Mesothelial cell of epicardium (in vitro differentiated cells): ENCODE results near the gene IQCK. TPM values are rescaled to one million over a fixed set of nuclear protein-coding genes. Genes with fewer than 3 reads are reported as not detected.

Experiments
- DNase-seq, 2 experiments: peaks; one replicate each; pipeline ENCODE4 v3.0.0; 2021; ENCODE audit warnings: low spot score in 2 of 2; ENCODE audit not compliant: unreplicated experiment in 2 of 2
- H3K27ac Mint-ChIP-seq: 2 replicates; pipeline ENCODE4 v1.8.0; 2021; ENCODE audit warnings: mixed read lengths
- H3K27me3 Mint-ChIP-seq: 2 replicates; pipeline ENCODE4 v1.8.0; 2021; ENCODE audit warnings: low read depth, mixed read lengths
- H3K36me3 Mint-ChIP-seq: 2 replicates; pipeline ENCODE4 v1.8.0; 2021; ENCODE audit warnings: mixed read lengths
- H3K4me1 Mint-ChIP-seq: 2 replicates; pipeline ENCODE4 v1.8.0; 2021; ENCODE audit warnings: mixed read lengths
- H3K4me3 Mint-ChIP-seq: 2 replicates; pipeline ENCODE4 v1.8.0; 2021; ENCODE audit warnings: mild to moderate bottlenecking, moderate library complexity, mixed read lengths
- H3K9me3 Mint-ChIP-seq: 2 replicates; pipeline ENCODE4 v1.8.0; 2021; ENCODE audit warnings: mixed read lengths
- total RNA-seq: library from RNA; stranded (reverse); gene quantifications from 3 replicates; pipeline ENCODE4 v1.2.1, GENCODE V29; 2021
- TF ChIP-seq, protein P1 (sequence below): fragments of 200-600 bp; sonication (generic); IDR thresholded peaks from one replicate; pipeline ENCODE4 v1.5.0; 2021; ENCODE audit warnings: antibody characterized with exemption; ENCODE audit not compliant: unreplicated experiment

The IQCK gene
- total RNA-seq, 1 donor from 2014 or later, result 16.0 TPM

DNA sequence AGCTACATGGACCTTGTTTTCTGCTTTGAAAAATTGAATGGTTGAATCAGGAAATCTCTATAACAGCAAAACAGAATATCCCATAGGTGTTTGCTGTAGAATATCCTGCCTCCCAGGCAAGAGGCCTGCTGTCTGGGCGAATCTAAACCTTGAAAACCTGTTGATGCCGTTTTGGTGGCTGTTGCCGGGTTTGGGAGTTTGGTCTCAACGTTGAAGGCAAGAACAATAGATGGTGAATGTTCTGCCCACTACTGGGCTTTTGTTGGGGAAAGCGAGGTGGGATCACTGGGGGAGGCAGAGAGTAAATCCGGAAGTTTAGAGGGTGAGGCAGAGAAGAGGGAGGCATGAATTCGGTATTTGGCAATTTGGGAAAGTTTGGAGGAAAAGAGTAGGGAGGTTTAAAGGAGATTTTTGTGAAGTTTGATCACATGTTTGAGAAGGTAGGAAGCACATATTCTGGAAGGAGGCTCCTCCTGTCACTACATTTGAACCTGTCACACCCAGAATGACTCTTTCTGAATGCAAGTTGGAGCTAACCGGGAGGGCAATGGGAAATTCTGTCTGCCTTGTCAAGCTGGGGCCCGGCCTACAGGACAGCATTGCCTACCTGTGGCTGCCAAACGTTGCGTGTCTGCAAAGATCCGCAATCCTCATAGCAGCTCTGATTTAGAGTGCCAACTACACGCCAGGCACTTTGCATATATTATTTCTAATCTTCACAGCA is 120.1 kb downstream of the IQCK start:
- Mint-ChIP-seq H3K4me1 (peaks cover 15% of the 10 kb centered on the region), H3K9me3 (no peaks in the 10 kb centered on the region), H3K27ac (peak overlapping the region; percentile 87), H3K36me3 (peaks cover 2% of the 10 kb centered on the region), H3K4me3 (no peak overlapping the region), H3K27me3 (no peaks in the 10 kb centered on the region)
- TF ChIP-seq, protein P1, sequence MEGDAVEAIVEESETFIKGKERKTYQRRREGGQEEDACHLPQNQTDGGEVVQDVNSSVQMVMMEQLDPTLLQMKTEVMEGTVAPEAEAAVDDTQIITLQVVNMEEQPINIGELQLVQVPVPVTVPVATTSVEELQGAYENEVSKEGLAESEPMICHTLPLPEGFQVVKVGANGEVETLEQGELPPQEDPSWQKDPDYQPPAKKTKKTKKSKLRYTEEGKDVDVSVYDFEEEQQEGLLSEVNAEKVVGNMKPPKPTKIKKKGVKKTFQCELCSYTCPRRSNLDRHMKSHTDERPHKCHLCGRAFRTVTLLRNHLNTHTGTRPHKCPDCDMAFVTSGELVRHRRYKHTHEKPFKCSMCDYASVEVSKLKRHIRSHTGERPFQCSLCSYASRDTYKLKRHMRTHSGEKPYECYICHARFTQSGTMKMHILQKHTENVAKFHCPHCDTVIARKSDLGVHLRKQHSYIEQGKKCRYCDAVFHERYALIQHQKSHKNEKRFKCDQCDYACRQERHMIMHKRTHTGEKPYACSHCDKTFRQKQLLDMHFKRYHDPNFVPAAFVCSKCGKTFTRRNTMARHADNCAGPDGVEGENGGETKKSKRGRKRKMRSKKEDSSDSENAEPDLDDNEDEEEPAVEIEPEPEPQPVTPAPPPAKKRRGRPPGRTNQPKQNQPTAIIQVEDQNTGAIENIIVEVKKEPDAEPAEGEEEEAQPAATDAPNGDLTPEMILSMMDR, result no peak
- no peak for DNase-seq

DNA sequence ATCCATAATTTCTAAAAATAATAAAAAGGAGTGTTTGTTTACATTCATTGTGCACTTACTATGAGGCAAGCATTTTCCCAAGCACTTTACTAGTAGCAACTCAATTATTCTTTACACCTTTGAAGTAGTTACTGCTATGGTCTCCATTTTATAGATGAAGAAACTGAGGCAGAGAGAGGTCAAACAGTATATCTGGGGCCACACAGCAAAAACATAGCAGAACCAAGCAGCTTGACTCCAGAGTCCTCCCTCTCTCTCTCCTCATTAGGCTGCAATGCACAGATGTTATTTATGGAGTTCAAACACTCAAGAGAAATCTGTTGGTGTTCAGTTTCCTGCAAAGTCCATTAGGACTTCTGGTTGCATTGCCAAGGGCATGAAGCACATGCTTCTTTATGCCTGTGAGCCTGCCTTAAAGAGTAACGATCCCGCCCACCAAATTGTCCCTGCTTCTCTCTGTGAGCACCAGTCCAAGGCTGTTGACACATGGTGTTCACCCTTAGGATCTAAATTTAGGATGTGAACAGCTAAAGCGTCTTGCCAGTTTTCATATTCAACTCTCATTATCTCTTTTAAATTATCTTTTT is 122.5 kb downstream of the IQCK start:
- Mint-ChIP-seq H3K27ac (no peak overlapping the region), H3K36me3 (no peaks in the 10 kb centered on the region), H3K4me3 (no peak overlapping the region), H3K4me1 (peaks cover 19% of the 10 kb centered on the region), H3K9me3 (no peaks in the 10 kb centered on the region), H3K27me3 (no peaks in the 10 kb centered on the region)
- DNase-seq, result no peak
- TF ChIP-seq, protein P1, result no peak

DNA sequence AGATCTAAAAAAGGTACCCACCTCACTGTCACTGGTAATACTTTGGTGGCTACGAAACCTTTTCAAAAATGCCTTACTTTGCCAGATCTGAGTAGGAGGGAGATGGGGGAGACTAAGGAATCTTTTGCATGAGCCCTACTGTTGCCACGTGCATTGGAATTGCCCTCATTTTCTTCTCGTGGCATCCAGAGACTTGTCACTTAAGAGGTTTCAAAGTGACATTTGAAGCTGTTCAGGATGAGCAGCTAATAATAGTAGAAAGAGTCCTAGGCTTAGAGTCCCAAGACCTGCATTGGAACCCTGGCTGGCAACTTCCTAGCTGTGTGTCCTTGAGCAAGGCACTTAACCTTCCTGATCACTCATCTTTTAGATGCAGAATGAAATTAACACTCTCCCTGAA is 123.1 kb downstream of the IQCK start:
- Mint-ChIP-seq H3K27me3 (no peaks in the 10 kb centered on the region), H3K4me3 (no peak overlapping the region)
- TF ChIP-seq, protein P1, result no peak

DNA sequence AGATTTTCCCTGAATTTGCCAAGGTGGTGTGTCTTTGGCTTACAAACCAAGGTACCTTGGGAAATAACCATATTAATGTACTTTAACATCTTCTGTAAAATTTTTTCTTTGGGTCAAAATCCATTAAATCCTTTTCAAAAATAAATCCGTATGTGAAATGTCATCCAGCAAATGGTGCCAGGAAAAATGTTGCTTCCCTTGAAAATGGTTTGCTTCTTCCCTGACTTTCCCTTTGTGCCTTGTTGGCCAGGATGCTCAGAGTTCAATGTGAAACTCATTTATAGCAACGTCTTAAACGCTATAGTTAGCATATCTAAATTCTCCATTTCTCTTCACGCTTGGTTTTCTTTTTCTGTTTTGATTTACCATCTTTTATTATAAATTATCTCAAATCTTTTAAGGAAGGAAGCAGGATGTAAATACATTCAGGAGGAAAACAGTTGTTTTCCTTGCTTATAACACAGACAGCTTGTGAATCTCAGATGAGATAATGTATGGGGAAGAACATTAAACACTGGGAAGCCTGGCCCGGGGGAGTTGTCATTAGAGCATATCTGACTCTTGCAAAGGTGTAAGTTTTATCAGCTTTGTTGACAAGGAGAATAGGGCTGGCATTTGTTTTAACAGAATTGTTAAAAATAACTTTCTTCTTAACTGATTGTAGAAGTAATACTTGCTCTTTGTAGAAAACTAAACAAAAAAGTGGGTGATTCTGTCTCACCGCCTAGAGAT is 124.5 kb downstream of the IQCK start:
- Mint-ChIP-seq H3K4me1 (peaks cover 12% of the 10 kb centered on the region), H3K27me3 (no peaks in the 10 kb centered on the region), H3K9me3 (no peaks in the 10 kb centered on the region), H3K36me3 (no peaks in the 10 kb centered on the region), H3K27ac (no peak overlapping the region), H3K4me3 (no peak overlapping the region)
- no peak for DNase-seq
- TF ChIP-seq, protein P1, result no peak

More for the DNA sequence above, 123.1 kb downstream of the IQCK start:
- DNase-seq, result no peak
- H3K27ac Mint-ChIP-seq, result no peak overlapping the region
- H3K36me3 Mint-ChIP-seq, result no peaks in the 10 kb centered on the region
- peaks cover 16% of the 10 kb centered on the region for H3K4me1 Mint-ChIP-seq
- H3K9me3 Mint-ChIP-seq, result no peaks in the 10 kb centered on the region

DNA sequence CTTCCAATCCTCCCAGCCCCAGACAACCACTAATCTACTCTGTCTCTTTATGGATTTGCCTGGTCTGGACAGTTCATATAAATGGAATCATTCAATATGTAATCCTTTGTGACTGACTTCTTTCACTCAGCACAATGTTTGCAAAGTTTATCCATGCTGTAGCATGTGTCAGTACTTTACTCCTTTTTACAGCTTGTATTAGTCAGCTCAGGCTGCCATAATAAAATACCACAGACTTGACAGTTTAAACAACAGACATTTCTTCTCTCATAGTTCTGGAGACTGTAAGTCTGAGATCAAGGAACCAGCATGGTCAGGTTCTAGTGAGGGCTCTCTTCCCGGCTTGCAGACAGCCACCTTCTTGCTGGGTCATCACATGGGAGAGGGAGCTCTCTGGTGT is 125.3 kb downstream of the IQCK start:
- TF ChIP-seq, protein P1, result no peak
- no peaks in the 10 kb centered on the region for H3K36me3 Mint-ChIP-seq
- peaks cover 4% of the 10 kb centered on the region for H3K4me1 Mint-ChIP-seq
- H3K4me3 Mint-ChIP-seq, result no peak overlapping the region
- no peaks in the 10 kb centered on the region for H3K27me3 Mint-ChIP-seq
- no peaks in the 10 kb centered on the region for H3K9me3 Mint-ChIP-seq
- no peak for DNase-seq
- H3K27ac Mint-ChIP-seq, result no peak overlapping the region
